Osteoblast (primary cell): ENCODE data around the gene GAB4. TPM values are rescaled to one million over a fixed set of nuclear protein-coding genes. Genes with fewer than 3 reads are reported as not detected.

Experiments
- DNase-seq: peaks from one replicate; pipeline ENCODE4 v3.0.0; 2011; ENCODE audit warnings: low spot score, mixed read lengths; ENCODE audit not compliant: insufficient read length; ENCODE audit errors: missing footprints
- H2AFZ ChIP-seq: 2 replicates; pipeline ENCODE4 v1.6.0; 2011; ENCODE audit warnings: mild to moderate bottlenecking, low read length
- H3K27ac ChIP-seq: 2 replicates; pipeline ENCODE4 v1.5.1; 2011; ENCODE audit warnings: mild to moderate bottlenecking, low read depth, low read length, moderate library complexity
- H3K27me3 ChIP-seq: 2 replicates; pipeline ENCODE4 v1.6.0; 2012; ENCODE audit warnings: mild to moderate bottlenecking, control low read depth, inconsistent platforms, low read length, moderate library complexity; ENCODE audit not compliant: insufficient read depth
- H3K36me3 ChIP-seq: 2 replicates; pipeline ENCODE4 v1.5.1; 2011; ENCODE audit warnings: mild to moderate bottlenecking, low read length, control low read depth, moderate library complexity; ENCODE audit not compliant: insufficient read depth
- H3K4me1 ChIP-seq: 2 replicates; pipeline ENCODE4 v1.5.1; 2011; ENCODE audit warnings: mild to moderate bottlenecking, low read length, control low read depth, moderate library complexity; ENCODE audit not compliant: insufficient read depth
- H3K4me2 ChIP-seq: 2 replicates; pipeline ENCODE4 v1.6.0; 2011; ENCODE audit warnings: mild to moderate bottlenecking, low read length; ENCODE audit not compliant: insufficient read depth
- H3K4me3 ChIP-seq: fragments of 200-600 bp; sonication (generic); 3 replicates; pipeline ENCODE4 v1.5.1; 2012; ENCODE audit warnings: mild to moderate bottlenecking, low read length, inconsistent platforms; ENCODE audit not compliant: insufficient read depth
- H3K79me2 ChIP-seq: 2 replicates; pipeline ENCODE4 v1.6.0; 2012; ENCODE audit warnings: mild to moderate bottlenecking, low read length, control low read depth, inconsistent platforms; ENCODE audit not compliant: insufficient read depth
- H3K9me3 ChIP-seq: 2 replicates; pipeline ENCODE4 v1.5.1; 2011; ENCODE audit warnings: low read depth, low read length, control low read depth
- H4K20me1 ChIP-seq: 2 replicates; pipeline ENCODE4 v1.6.0; 2012; ENCODE audit warnings: mild to moderate bottlenecking, low read length, control low read depth; ENCODE audit not compliant: insufficient read depth
- total RNA-seq: library from RNA; depleted of rRNA; stranded (reverse); fragments of >200 nt; gene quantifications from 2 replicates; pipeline ENCODE4 v1.2.3, GENCODE V29; 2012
- TF ChIP-seq, protein P1 (sequence below): IDR thresholded peaks from 2 replicates; pipeline ENCODE4 v1.5.1; 2011; ENCODE audit warnings: mild to moderate bottlenecking, low read depth, low read length, moderate library complexity; ENCODE audit errors: extremely low read depth

Gene GAB4
- total RNA-seq, 1 donor = not detected

DNA sequence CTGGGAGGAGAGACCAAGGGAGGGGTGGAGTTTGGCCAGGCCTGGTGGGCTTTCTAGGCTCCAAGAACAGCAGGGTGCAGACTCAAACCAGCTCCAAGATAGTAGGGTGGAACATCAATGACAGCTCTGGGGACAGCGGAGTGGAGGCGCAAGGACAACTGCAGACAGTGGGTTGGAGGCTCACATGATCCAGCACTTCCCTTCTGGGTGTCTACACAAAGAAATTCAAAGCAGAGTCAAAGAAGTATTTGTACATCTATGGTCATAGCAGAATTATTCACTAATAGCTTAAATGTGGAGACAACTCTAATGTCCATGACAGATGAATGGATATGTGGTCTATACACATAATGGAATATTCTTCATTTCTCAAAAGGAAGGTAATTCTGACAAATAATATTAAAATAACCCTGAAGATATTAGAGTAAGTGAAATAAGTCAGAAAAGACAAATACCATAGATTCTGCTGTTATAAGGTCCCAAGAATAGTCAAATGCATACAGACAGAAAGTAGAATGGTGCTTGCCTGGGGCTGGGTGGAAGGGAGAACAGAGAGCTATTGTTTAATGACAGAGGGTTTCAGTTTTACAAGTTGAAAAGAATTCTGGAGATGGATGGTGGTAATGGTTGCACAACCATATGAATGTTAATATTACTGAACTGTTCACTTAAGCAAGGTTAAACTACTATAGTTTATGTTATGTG, 5.5 kb upstream of the GAB4 start:
- Histone ChIP-seq H3K4me2 (no peak overlapping the region), H3K9me3 (no peaks in the 10 kb centered on the region), H2AFZ (no peak overlapping the region), H3K27ac (no peak overlapping the region), H3K4me1 (no peaks in the 10 kb centered on the region), H4K20me1 (no peaks in the 10 kb centered on the region), H3K79me2 (no peaks in the 10 kb centered on the region), H3K4me3 (no peak overlapping the region), H3K27me3 (no peaks in the 10 kb centered on the region), H3K36me3 (no peaks in the 10 kb centered on the region)
- TF ChIP-seq, protein P1, sequence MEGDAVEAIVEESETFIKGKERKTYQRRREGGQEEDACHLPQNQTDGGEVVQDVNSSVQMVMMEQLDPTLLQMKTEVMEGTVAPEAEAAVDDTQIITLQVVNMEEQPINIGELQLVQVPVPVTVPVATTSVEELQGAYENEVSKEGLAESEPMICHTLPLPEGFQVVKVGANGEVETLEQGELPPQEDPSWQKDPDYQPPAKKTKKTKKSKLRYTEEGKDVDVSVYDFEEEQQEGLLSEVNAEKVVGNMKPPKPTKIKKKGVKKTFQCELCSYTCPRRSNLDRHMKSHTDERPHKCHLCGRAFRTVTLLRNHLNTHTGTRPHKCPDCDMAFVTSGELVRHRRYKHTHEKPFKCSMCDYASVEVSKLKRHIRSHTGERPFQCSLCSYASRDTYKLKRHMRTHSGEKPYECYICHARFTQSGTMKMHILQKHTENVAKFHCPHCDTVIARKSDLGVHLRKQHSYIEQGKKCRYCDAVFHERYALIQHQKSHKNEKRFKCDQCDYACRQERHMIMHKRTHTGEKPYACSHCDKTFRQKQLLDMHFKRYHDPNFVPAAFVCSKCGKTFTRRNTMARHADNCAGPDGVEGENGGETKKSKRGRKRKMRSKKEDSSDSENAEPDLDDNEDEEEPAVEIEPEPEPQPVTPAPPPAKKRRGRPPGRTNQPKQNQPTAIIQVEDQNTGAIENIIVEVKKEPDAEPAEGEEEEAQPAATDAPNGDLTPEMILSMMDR = no peak
- no peak for DNase-seq

GRCh38 chr22:17012267-17012666, 4.2 kb upstream of the GAB4 start:
- Histone ChIP-seq H2AFZ (no peak overlapping the region), H4K20me1 (no peaks in the 10 kb centered on the region), H3K27me3 (no peaks in the 10 kb centered on the region), H3K27ac (no peak overlapping the region), H3K36me3 (no peaks in the 10 kb centered on the region), H3K4me1 (no peaks in the 10 kb centered on the region), H3K4me3 (no peak overlapping the region), H3K4me2 (no peak overlapping the region), H3K79me2 (no peaks in the 10 kb centered on the region), H3K9me3 (no peaks in the 10 kb centered on the region)
- no peak for DNase-seq
- TF ChIP-seq, protein P1 = no peak

GRCh38 chr22:17009640-17010291, 1.7 kb upstream of the GAB4 start:
- no peaks in the 10 kb centered on the region for H3K4me1 ChIP-seq
- no peak overlapping the region for H3K27ac ChIP-seq

GRCh38 chr22:17007257-17007656, 765 bp downstream of the GAB4 start:
- Histone ChIP-seq H3K27ac (no peak overlapping the region), H3K9me3 (no peaks in the 10 kb centered on the region), H3K4me1 (no peaks in the 10 kb centered on the region), H3K4me2 (no peak overlapping the region), H3K4me3 (no peak overlapping the region), H3K36me3 (no peaks in the 10 kb centered on the region), H3K27me3 (no peaks in the 10 kb centered on the region), H3K79me2 (no peaks in the 10 kb centered on the region), H4K20me1 (no peaks in the 10 kb centered on the region), H2AFZ (no peak overlapping the region)
- DNase-seq = no peak
- TF ChIP-seq, protein P1 = no peak

More at GRCh38 chr22:17009640-17010291, 1.7 kb upstream of the GAB4 start:
- no peaks in the 10 kb centered on the region for H4K20me1 ChIP-seq
- no peak overlapping the region for H2AFZ ChIP-seq
- no peak overlapping the region for H3K4me2 ChIP-seq
- TF ChIP-seq, protein P1 = no peak
- DNase-seq = no peak
- H3K79me2 ChIP-seq = no peaks in the 10 kb centered on the region
- H3K9me3 ChIP-seq = no peaks in the 10 kb centered on the region
- H3K36me3 ChIP-seq = no peaks in the 10 kb centered on the region
- H3K4me3 ChIP-seq = no peak overlapping the region
- no peaks in the 10 kb centered on the region for H3K27me3 ChIP-seq
